DND-41 (cell line): ENCODE results near the gene HOGA1.

Source experiments
- EZH2 ChIP-seq: IDR thresholded peaks from 3 replicates; pipeline ENCODE4 v1.6.1; 2012; ENCODE audit warnings: borderline replicate concordance, low read depth, mild to moderate bottlenecking, moderate library complexity, low read length, inconsistent platforms; ENCODE audit not compliant: severe bottlenecking
- TF ChIP-seq, protein P1 (sequence below): IDR thresholded peaks from 2 replicates; pipeline ENCODE4 v1.5.1; 2012; ENCODE audit warnings: borderline replicate concordance, low read length, moderate library complexity, mild to moderate bottlenecking; ENCODE audit not compliant: poor library complexity, severe bottlenecking; ENCODE audit errors: extremely low read depth

DNA sequence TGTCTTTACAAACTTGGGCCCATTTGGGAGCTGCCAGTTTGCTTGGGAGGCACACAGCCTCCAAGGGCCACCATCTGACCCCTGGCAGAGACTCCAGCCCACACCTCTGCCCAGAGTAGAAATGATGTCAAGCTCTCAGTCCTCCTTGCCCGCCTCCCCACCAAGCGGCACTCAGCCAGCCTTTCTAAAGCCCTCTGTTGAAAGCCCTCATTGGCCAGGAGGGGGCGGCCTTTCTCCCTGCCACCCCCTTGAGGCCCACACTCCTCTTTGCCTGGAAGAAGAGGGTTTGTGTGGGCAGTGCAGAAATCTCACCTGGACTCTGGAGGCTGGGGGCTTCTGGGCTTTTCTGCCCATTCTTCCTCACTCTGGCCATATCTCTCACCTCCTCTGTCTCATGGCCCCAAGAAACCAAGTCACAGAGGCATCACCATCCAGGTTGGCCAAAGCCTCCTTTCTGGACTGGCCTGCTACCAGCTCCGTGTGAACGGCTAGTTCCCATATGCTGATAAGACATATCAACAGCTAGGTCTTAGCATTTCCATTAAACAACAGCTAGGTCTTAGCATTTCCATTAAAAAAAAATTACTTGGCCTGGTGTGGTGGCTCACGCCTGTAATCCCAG lies 49.3 kb upstream of the HOGA1 start:
- TF ChIP-seq, protein P1, sequence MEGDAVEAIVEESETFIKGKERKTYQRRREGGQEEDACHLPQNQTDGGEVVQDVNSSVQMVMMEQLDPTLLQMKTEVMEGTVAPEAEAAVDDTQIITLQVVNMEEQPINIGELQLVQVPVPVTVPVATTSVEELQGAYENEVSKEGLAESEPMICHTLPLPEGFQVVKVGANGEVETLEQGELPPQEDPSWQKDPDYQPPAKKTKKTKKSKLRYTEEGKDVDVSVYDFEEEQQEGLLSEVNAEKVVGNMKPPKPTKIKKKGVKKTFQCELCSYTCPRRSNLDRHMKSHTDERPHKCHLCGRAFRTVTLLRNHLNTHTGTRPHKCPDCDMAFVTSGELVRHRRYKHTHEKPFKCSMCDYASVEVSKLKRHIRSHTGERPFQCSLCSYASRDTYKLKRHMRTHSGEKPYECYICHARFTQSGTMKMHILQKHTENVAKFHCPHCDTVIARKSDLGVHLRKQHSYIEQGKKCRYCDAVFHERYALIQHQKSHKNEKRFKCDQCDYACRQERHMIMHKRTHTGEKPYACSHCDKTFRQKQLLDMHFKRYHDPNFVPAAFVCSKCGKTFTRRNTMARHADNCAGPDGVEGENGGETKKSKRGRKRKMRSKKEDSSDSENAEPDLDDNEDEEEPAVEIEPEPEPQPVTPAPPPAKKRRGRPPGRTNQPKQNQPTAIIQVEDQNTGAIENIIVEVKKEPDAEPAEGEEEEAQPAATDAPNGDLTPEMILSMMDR, result peak; percentile 64
- TF ChIP-seq EZH2, result no peak
